ENCODE data around the gene ABCA8. TPM values are rescaled to one million over a fixed set of nuclear protein-coding genes. Genes with fewer than 3 reads are reported as not detected.

The ABCA8 gene
- total and polyA plus RNA-seq, 10 of the 15 experiments (the other 5 are each of a cell fraction or from before 2014, with no cell fraction given) = 0.05 to 0.15 TPM; not detected in 8

DNA sequence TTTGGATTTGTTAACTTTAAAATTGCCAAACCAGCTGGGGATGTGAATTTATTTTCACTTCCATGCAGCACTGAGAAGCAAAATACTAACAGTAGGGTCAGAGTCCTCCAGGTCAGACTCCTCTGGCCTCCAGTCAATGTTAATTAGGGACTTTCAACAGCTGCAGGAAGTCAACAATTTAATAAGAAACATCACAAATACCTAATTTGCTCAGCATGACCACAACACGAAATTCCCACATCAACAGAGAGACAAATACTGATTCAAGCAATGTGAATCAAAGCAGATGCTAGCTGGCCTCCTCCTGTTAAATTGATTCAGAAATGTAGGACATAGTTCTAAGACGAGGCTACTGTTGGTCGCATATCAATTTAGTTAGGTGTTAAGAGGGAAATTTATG is 111.7 kb downstream of the ABCA8 start (continued):
- TF ChIP-seq, protein P1, sequence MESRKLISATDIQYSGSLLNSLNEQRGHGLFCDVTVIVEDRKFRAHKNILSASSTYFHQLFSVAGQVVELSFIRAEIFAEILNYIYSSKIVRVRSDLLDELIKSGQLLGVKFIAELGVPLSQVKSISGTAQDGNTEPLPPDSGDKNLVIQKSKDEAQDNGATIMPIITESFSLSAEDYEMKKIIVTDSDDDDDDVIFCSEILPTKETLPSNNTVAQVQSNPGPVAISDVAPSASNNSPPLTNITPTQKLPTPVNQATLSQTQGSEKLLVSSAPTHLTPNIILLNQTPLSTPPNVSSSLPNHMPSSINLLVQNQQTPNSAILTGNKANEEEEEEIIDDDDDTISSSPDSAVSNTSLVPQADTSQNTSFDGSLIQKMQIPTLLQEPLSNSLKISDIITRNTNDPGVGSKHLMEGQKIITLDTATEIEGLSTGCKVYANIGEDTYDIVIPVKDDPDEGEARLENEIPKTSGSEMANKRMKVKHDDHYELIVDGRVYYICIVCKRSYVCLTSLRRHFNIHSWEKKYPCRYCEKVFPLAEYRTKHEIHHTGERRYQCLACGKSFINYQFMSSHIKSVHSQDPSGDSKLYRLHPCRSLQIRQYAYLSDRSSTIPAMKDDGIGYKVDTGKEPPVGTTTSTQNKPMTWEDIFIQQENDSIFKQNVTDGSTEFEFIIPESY (IDR thresholded peaks at IDR 0.05) = no peak
- TF ChIP-seq RFX5 (IDR thresholded peaks at IDR 0.05; ENCODE audit: low read depth, low read length) (no peak), DPF2 (IDR thresholded peaks at IDR 0.05) (peak; percentile 59), RUNX3 (IDR thresholded peaks at IDR 0.05; ENCODE audit: low read length) (peak; percentile 69), GABPA (IDR thresholded peaks at IDR 0.05; ENCODE audit: low read depth) (no peak), HDGF (IDR thresholded peaks at IDR 0.05) (no peak), CHD4 (IDR thresholded peaks at IDR 0.05) (no peak), BMI1 (IDR thresholded peaks at IDR 0.05; ENCODE audit: borderline replicate concordance) (0 out of 2 replicates have a peak, but pooled peaks have one; percentile 46), ESRRA (IDR thresholded peaks at IDR 0.05; ENCODE audit: low read length) (no peak), YY1 (IDR thresholded peaks at IDR 0.05; ENCODE audit: low read depth, low read length) (no peak), RAD21 (IDR thresholded peaks at IDR 0.05; ENCODE audit: insufficient read depth, low read depth, low read length) (no peak), TCF3 (IDR thresholded peaks at IDR 0.05; ENCODE audit: borderline replicate concordance, insufficient read depth, low read depth, low read length) (no peak), SRF (IDR thresholded peaks at IDR 0.05; ENCODE audit: low read depth in 2 of 2, low read length in 2 of 2) (no peak), SKIL (IDR thresholded peaks at IDR 0.05; ENCODE audit: low read depth, poor library complexity, severe bottlenecking) (peak; percentile 28), POLR2AphosphoS2 (IDR thresholded peaks at IDR 0.05; ENCODE audit: low read depth, low read length) (no peak), EZH2 (IDR thresholded peaks at IDR 0.05; ENCODE audit: borderline replicate concordance, control insufficient read depth, low read depth, low read length) (no peak), STAT3 (IDR thresholded peaks at IDR 0.05; ENCODE audit: low read depth, low read length) (no peak), E2F4 (IDR thresholded peaks at IDR 0.05; ENCODE audit: low read depth, low read length) (no peak), ELK1 (IDR thresholded peaks at IDR 0.05; ENCODE audit: low read depth, low read length) (no peak)
- TF ChIP-seq, protein P2, sequence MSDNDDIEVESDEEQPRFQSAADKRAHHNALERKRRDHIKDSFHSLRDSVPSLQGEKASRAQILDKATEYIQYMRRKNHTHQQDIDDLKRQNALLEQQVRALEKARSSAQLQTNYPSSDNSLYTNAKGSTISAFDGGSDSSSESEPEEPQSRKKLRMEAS (IDR thresholded peaks at IDR 0.05; ENCODE audit: low read depth, low read length) = no peak
- TF ChIP-seq, protein P3, sequence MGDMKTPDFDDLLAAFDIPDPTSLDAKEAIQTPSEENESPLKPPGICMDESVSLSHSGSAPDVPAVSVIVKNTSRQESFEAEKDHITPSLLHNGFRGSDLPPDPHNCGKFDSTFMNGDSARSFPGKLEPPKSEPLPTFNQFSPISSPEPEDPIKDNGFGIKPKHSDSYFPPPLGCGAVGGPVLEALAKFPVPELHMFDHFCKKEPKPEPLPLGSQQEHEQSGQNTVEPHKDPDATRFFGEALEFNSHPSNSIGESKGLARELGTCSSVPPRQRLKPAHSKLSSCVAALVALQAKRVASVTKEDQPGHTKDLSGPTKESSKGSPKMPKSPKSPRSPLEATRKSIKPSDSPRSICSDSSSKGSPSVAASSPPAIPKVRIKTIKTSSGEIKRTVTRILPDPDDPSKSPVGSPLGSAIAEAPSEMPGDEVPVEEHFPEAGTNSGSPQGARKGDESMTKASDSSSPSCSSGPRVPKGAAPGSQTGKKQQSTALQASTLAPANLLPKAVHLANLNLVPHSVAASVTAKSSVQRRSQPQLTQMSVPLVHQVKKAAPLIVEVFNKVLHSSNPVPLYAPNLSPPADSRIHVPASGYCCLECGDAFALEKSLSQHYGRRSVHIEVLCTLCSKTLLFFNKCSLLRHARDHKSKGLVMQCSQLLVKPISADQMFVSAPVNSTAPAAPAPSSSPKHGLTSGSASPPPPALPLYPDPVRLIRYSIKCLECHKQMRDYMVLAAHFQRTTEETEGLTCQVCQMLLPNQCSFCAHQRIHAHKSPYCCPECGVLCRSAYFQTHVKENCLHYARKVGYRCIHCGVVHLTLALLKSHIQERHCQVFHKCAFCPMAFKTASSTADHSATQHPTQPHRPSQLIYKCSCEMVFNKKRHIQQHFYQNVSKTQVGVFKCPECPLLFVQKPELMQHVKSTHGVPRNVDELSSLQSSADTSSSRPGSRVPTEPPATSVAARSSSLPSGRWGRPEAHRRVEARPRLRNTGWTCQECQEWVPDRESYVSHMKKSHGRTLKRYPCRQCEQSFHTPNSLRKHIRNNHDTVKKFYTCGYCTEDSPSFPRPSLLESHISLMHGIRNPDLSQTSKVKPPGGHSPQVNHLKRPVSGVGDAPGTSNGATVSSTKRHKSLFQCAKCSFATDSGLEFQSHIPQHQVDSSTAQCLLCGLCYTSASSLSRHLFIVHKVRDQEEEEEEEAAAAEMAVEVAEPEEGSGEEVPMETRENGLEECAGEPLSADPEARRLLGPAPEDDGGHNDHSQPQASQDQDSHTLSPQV (IDR thresholded peaks at IDR 0.05) = no peak

Measured in GM12878 (cell line).